Neuron (in vitro differentiated cells): ENCODE results near the gene NF1.
"Not testable (repeated sequence)": the region's sequence is repeated elsewhere in the genome, so short reads cannot be mapped to it uniquely, and the experiment has no call there.

ENCODE experiments used
- H2AFZ ChIP-seq: one replicate; pipeline ENCODE4 v1.6.1; 2013; ENCODE audit warnings: low read depth, mild to moderate bottlenecking, inconsistent platforms, low read length, moderate library complexity
- H3K27me3 ChIP-seq: one replicate; pipeline ENCODE4 v1.6.1; 2013; ENCODE audit warnings: low read length; ENCODE audit not compliant: insufficient read depth
- H3K36me3 ChIP-seq: one replicate; pipeline ENCODE4 v1.6.1; 2013; ENCODE audit warnings: low read length; ENCODE audit not compliant: insufficient read depth
- H3K4me1 ChIP-seq: one replicate; pipeline ENCODE4 v1.6.1; 2013; ENCODE audit warnings: low read length; ENCODE audit not compliant: insufficient read depth
- H3K4me3 ChIP-seq: 2 replicates; pipeline ENCODE4 v1.5.1; 2013; ENCODE audit warnings: mild to moderate bottlenecking, low read length, moderate library complexity
- H3K9me3 ChIP-seq: one replicate; pipeline ENCODE4 v1.6.1; 2013; ENCODE audit warnings: low read length

Gene NF1

DNA sequence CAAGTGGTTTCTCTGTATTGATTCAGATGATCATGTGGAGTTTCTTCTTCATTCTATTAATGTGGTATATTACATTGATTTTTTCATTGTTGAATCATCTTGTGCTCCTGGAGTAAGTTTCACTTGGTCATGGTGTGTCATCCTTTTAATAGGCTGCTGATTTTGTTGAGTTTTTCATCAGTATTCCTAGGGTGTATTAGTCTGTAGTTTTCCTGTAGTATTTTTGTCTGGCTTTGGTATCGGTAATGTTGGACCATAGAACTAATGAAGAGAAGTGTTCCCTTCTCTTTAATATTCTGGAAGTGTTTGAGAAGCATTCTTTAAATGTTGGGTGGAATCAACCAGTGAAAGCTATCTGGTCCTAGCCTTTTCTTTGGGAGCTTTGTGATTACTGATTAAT lies 103.2 kb downstream of the NF1 start:
- no peaks in the 10 kb centered on the region for H3K27me3 ChIP-seq
- peaks cover 2% of the 10 kb centered on the region for H3K9me3 ChIP-seq
- H3K4me1 ChIP-seq: no peaks in the 10 kb centered on the region
- no peak overlapping the region for H2AFZ ChIP-seq
- no peak overlapping the region for H3K4me3 ChIP-seq
- H3K36me3 ChIP-seq: peaks cover 20% of the 10 kb centered on the region

DNA sequence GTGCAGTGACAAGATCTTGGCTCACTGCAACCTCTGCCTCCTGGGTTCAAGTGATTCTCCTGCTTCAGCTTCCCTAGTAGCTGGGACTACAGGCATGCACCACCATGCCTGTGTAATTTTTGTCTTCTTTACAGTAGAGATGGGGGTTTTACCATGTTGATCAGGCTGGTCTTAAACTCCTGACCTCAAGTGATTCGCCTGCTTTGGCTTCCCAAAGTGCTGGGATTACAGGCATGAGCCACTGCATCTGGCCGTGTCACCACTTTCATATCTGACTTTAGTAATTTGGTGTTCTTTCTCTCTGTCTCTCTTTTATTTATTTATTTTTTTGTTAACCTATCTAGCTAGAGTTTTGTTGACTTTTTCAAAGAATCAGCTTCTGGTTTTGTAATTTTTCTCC lies 103.9 kb downstream of the NF1 start:
- peaks cover 20% of the 10 kb centered on the region for H3K36me3 ChIP-seq
- not testable (repeated sequence) for H3K9me3 ChIP-seq, H3K4me3 ChIP-seq, H2AFZ ChIP-seq, H3K27me3 ChIP-seq, H3K4me1 ChIP-seq

GRCh38 chr17:31200287-31200686 lies 105.5 kb downstream of the NF1 start:
- H2AFZ ChIP-seq: no peak overlapping the region
- H3K4me1 ChIP-seq: no peaks in the 10 kb centered on the region
- no peak overlapping the region for H3K4me3 ChIP-seq
- peaks cover 24% of the 10 kb centered on the region for H3K36me3 ChIP-seq
- peaks cover 2% of the 10 kb centered on the region for H3K9me3 ChIP-seq
- H3K27me3 ChIP-seq: no peaks in the 10 kb centered on the region

GRCh38 chr17:31202968-31203367 lies 108.2 kb downstream of the NF1 start:
- H3K9me3 ChIP-seq: peaks cover 2% of the 10 kb centered on the region
- H3K4me3 ChIP-seq: no peak overlapping the region
- peaks cover 37% of the 10 kb centered on the region for H3K36me3 ChIP-seq
- H2AFZ ChIP-seq: no peak overlapping the region
- no peaks in the 10 kb centered on the region for H3K27me3 ChIP-seq
- no peaks in the 10 kb centered on the region for H3K4me1 ChIP-seq

DNA sequence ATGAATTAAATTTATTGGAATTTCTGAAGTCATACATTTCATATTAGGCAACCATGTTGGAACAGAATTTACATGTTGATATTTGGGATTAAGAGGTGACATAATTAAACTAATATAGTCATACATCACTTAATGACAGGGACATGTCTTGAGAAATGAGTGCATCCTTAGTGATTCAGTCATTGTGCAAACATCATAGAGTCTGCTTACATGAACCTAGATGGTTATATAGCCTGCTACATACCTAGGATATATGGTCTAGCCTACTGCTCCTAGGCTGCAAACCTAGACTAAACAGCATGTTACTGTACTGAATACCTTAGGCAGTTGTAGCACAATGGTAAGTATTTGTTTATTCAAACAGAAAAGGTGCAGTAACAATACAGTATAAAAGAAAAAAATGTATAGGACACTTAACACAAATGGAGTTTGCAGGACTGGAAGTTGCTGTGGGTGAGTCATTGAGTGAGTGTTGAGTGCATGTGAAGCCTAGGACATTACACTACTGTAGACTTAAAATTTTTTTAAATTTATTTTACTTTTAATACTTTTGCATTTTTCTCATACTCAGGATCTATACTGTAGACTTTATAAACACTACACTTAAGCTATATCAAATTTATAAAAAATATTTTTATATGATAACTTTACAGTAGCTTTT lies 116.7 kb downstream of the NF1 start:
- Histone ChIP-seq H3K9me3 (no peaks in the 10 kb centered on the region), H3K27me3 (no peaks in the 10 kb centered on the region), H3K4me1 (no peaks in the 10 kb centered on the region), H2AFZ (no peak overlapping the region), H3K36me3 (peaks cover 29% of the 10 kb centered on the region), H3K4me3 (no peak overlapping the region)

- Histone ChIP-seq H3K36me3 (peaks cover 29% of the 10 kb centered on the region), H3K27me3 (no peaks in the 10 kb centered on the region), H3K9me3 (no peaks in the 10 kb centered on the region), H3K4me1 (no peaks in the 10 kb centered on the region), H3K4me3 (no peak overlapping the region), H2AFZ (no peak overlapping the region)
Observed at GRCh38 chr17:31216031-31216751, 121.4 kb downstream of the NF1 start.

DNA sequence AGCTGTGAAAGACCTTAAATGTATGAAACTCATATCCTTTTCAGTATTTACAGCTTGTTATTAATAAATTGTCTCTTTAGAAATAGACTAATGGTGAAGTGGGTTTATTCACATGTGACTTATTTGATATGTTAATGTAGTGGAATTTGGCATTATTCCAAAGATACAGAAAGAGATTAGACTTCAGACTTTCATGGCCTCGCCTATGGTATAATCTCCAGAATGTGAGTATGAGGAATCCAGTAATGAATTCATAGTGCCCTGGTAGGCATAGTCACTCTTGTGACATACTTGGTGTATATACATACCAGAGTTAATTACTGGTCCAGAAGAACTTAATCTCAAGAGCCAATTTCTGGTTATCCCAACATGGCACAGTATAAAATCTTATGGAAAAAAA lies 129.6 kb downstream of the NF1 start:
- H3K36me3 ChIP-seq: peaks cover 44% of the 10 kb centered on the region
- H3K4me3 ChIP-seq: no peak overlapping the region
- H3K27me3 ChIP-seq: no peaks in the 10 kb centered on the region
- no peaks in the 10 kb centered on the region for H3K4me1 ChIP-seq
- no peaks in the 10 kb centered on the region for H3K9me3 ChIP-seq
- H2AFZ ChIP-seq: no peak overlapping the region

DNA sequence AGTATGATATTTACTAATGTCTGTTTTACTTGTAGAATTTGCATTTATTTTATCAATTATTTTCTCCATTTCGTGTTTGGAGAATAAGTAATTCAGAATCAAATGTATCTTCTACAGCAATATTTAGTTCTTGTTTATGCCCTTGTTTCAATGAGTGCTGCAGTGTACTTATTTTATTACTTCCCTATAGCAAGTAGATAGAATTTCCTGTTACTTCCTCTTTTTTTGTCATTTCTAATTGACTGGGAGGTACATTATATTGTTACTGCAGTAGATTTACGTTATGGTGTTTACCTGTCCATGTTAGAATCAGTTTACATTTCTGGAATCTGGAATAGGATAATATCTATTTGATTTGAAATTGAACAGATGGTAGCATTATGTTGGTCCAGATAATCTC lies 131.1 kb downstream of the NF1 start:
- Histone ChIP-seq H3K9me3 (no peaks in the 10 kb centered on the region), H2AFZ (no peak overlapping the region), H3K27me3 (no peaks in the 10 kb centered on the region), H3K36me3 (peaks cover 54% of the 10 kb centered on the region), H3K4me3 (no peak overlapping the region), H3K4me1 (no peaks in the 10 kb centered on the region)

- peaks cover 57% of the 10 kb centered on the region for H3K36me3 ChIP-seq
Observed at GRCh38 chr17:31226373-31226772, 131.6 kb downstream of the NF1 start.

GRCh38 chr17:31226950-31227349 lies 132.2 kb downstream of the NF1 start:
- H3K4me3 ChIP-seq: no peak overlapping the region

More at GRCh38 chr17:31226373-31226772, 131.6 kb downstream of the NF1 start:
- Histone ChIP-seq H3K27me3 (no peaks in the 10 kb centered on the region), H2AFZ (no peak overlapping the region), H3K4me3 (no peak overlapping the region), H3K4me1 (no peaks in the 10 kb centered on the region), H3K9me3 (no peaks in the 10 kb centered on the region)

DNA sequence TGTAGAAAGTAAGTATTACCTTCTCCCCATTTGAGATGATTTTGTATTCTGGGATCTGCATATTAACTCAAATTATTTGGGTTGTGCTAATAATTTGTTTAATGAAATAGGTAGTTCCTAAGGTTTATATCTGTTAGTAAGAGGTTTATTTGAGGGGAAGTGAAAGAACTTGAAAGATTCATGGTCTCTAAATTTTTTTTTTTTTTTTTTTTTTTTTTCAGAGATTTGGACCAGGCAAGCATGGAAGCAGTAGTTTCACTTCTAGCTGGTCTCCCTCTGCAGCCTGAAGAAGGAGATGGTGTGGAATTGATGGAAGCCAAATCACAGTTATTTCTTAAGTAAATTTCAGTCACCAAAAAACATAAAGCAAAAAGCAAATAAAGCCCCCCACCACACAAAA lies 137.1 kb downstream of the NF1 start:
- Histone ChIP-seq H2AFZ (no peak overlapping the region), H3K4me3 (no peak overlapping the region), H3K9me3 (no peaks in the 10 kb centered on the region), H3K27me3 (no peaks in the 10 kb centered on the region), H3K4me1 (no peaks in the 10 kb centered on the region), H3K36me3 (peaks cover 73% of the 10 kb centered on the region)

More at GRCh38 chr17:31226950-31227349, 132.2 kb downstream of the NF1 start:
- Histone ChIP-seq H3K27me3 (no peaks in the 10 kb centered on the region), H3K4me1 (no peaks in the 10 kb centered on the region), H2AFZ (no peak overlapping the region), H3K9me3 (no peaks in the 10 kb centered on the region), H3K36me3 (peaks cover 61% of the 10 kb centered on the region)

DNA sequence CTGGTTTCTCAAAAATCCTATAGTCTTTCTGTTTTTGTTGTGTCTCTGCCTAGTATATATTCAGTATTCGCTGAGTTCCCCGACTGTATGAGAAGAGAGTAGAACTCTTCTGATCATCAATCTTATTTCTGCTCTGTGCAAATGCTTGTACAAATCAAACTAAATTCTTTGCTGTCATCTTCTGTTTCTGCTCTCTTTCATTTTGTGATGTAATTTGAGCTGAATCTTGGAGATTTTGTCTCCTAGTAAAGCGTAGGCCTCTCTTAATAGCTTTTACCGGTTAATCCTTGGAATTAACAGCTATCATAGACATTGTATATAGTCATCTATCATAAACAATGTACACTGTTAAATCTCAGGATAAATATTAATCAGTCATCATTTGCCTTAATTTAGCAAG lies 140.3 kb downstream of the NF1 start:
- H3K9me3 ChIP-seq: no peaks in the 10 kb centered on the region
- peaks cover 71% of the 10 kb centered on the region for H3K36me3 ChIP-seq
- H3K27me3 ChIP-seq: no peaks in the 10 kb centered on the region
- no peak overlapping the region for H2AFZ ChIP-seq
- H3K4me3 ChIP-seq: no peak overlapping the region
- no peaks in the 10 kb centered on the region for H3K4me1 ChIP-seq

DNA sequence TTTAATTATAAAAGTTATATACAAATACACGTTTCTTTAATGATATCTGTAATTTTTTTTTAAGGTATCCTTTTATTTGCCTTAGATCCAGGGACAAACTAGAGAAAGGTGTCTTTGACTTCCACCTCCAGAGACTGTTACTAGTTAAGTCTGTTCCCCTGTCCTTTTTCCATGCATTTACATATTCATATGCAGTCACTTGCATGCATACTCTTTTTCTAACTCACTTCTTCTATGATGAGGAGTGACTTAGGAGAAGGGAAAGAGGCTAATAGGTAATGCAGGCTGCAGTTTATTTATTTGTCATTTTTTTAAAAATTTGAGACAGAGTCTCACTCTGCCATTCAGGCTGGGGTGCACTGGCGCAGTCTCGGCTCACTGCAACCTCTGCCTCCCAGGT lies 141.4 kb downstream of the NF1 start:
- Histone ChIP-seq H3K9me3 (peaks cover 2% of the 10 kb centered on the region), H3K4me3 (no peak overlapping the region), H3K36me3 (peaks cover 73% of the 10 kb centered on the region)

More for the DNA sequence above, 141.4 kb downstream of the NF1 start:
- Histone ChIP-seq H3K4me1 (no peaks in the 10 kb centered on the region), H2AFZ (no peak overlapping the region), H3K27me3 (no peaks in the 10 kb centered on the region)
